Non-pigmented ciliary epithelial cell (primary cell): ENCODE measurements around the gene ZNG1A.
"Not testable (repeated sequence)": the region's sequence is repeated elsewhere in the genome, so short reads cannot be mapped to it uniquely, and the experiment has no call there.

Experiments used
- DNase-seq: peaks from one replicate; pipeline ENCODE4 v3.0.0-alpha.2; 2010; ENCODE audit warnings: low read depth

ZNG1A gene

GRCh38 chr9:94992-95391 lies 83.9 kb downstream of the ZNG1A start:
- DNase-seq, result not testable (repeated sequence)

DNA sequence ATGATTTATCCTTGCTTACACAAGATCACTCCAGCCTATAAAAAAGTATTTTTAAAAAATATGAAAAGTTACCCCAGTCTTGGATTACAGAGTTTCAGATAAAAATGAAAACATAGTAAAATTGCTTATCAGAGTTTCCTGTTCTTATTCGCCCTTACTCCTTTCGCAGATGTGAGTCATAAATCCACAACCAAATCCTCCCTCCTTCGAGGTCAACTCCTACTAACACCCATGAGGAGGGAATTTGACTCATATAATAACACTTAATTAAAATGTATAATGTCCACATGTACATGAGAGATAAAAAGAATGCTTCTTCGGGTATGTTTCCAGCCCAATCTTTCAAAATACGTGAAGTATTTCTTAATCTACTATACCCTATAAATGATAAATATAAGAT lies 84.5 kb downstream of the ZNG1A start:
- not testable (repeated sequence) for DNase-seq

GRCh38 chr9:93909-94308 lies 84.9 kb downstream of the ZNG1A start:
- DNase-seq, result not testable (repeated sequence)

DNA sequence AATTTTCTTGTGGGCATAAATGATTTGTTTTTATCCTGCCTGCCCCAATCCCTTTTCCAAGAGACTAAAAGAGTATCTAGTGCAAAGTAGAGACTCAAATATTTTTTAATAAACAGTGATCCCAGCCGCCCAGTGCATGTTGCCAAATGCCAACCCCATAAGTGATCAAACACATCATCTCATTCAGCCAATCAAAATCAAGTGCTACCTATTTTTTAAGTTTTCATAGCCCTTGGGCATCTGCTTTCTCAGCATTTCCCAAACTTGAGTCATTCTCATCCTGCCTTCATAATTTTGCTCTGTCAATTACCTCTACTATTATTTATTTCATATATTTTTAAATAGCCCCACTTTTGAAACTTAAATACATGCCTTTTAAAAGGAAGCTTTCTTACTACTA lies 88.0 kb downstream of the ZNG1A start:
- DNase-seq, result not testable (repeated sequence)

GRCh38 chr9:88396-89037 lies 90.3 kb downstream of the ZNG1A start:
- DNase-seq, result not testable (repeated sequence)

DNA sequence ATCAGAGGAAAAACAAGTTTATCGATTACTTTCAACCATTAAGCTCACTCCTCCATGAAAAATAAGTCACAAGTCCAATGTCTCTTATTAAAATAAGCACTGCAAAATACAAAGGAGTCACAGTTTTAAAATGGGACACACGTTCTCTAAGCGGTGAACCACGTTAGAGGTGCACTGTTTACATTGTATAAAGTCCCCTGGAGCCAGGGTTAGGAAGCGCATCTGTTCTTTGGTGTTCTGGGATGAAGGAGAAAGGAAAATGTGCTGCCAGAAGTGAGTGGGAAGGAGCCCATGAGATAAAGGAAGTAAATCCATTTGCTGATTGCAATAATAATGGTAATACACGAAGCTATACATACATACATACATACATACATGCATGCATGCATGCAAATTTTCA lies 91.0 kb downstream of the ZNG1A start:
- DNase-seq, result not testable (repeated sequence)

DNA sequence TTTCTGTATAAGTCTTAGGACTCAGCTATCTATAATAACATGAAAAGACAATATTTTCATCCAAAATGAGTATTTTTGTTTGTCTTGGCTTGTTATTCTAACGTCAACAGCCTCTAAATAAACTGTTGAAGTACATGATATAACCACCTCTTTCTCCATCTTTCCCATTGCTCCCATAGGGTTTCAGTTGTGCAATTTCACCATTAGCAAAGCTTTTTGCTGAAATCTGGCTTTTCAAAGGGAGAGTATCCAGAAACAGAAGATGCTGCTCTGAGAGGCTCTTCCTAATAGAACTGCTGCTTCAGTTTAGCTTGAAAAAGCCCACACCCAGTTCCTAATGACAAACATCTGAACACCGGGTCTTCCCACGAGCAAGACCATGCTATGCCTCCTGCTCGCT lies 91.8 kb downstream of the ZNG1A start:
- DNase-seq, result not testable (repeated sequence)

DNA sequence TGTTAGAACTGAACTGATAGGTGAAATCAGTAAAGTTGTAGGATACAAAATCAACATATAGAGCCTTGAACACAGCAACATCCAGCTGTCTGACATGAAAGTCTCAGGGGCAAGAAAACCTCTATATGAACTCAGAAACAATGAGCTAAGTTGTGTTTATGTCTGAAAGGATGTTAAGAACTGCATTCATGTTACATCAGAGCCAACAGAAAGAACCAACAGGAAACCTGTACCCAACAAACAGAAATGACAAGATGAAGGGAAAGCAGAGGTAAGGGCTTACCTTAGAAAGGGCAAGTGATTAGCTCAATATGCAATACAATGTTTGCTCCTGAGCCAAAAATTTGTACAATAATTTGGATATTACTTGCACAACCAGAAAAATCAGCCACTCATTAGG lies 92.2 kb downstream of the ZNG1A start:
- DNase-seq, result not testable (repeated sequence)

GRCh38 chr9:82932-83689 lies 95.7 kb downstream of the ZNG1A start:
- not testable (repeated sequence) for DNase-seq

- DNase-seq, result not testable (repeated sequence)
Observed at GRCh38 chr9:78333-78732, 100.5 kb downstream of the ZNG1A start.

DNA sequence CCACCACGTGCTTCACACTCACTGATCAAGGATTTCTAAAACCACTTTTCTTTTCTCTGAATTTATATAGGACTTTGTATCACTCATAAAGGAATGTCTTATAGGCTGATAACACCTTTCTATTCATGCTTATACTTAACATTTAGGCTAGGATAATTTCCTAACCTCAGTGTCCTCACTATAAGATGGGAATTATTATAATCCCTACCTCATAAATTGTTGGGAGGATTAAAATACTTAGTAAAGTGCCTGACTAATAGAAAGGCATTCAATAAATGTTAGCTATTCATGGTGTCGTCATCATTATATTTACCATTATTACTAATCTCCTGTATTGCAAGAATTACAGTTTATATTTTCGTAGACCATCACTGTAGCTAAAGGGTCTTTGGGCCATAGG lies 102.5 kb downstream of the ZNG1A start:
- not testable (repeated sequence) for DNase-seq

DNA sequence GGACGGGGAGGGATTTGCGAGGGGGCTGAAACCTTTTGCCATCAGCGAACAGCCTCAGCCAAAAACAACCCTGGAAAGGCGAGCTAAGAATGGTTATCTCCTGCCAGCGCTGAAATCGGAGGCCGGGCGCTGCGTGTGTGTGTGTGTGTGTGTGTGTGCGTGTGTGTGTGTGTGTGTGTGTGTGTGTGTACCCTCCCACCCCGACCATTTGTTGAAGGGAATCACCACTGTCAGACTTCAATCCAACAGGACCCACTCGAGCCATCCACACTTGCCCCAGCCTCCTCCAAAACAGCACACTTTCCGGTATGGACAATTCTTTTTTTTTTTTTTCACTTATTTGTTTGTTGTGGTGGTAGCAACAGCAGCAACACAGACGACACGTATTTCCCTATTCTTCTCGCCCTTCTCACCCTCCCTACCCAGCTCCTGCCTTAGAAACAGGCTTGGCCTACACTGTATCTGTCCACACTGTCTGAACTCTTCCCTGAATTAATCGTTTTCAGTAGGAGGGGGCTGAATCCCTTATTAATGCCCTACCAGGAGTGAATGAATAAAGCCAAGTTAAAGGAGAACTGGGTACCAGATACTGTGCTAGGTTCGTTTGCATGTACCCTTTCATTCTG lies 104.8 kb downstream of the ZNG1A start:
- DNase-seq, result not testable (repeated sequence)

- not testable (repeated sequence) for DNase-seq
Observed at GRCh38 chr9:73076-73899, 105.6 kb downstream of the ZNG1A start.
